GM10266 (cell line): ENCODE measurements around the gene BEND3.
A peak's percentile ranks its signal among the peaks of the same experiment; 100 is the strongest.
"Not testable (repeated sequence)": the region's sequence is repeated elsewhere in the genome, so short reads cannot be mapped to it uniquely, and the experiment has no call there.

Experiments used
- DNase-seq: peaks from one replicate; pipeline ENCODE4 v3.0.0; 2012; ENCODE audit errors: extremely low spot score
- TF ChIP-seq, protein P1 (sequence below): IDR thresholded peaks from 2 replicates; pipeline ENCODE4 v1.5.1; 2012; ENCODE audit warnings: mild to moderate bottlenecking, low read depth; ENCODE audit not compliant: control insufficient read depth, insufficient read depth; ENCODE audit errors: missing control alignments

Gene BEND3

DNA sequence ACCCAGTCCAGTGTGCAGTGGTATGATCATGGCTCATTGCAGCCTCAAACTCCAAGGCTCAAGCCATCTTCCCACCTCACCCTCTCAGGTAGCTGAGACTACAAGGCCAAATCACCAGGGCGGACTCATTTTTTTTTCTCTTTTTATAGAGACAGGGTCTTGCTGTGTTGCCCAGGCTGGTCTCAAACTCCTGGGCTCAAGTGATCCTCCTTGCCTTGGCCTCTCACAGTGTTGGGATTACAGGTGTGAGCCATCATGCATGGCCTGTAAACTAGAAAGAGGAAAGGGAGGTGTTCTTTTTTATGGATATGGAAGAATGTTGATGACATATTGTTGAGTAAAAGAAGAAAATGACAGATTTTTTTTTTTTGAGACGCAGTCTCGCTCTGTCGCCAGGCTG lies 5.1 kb upstream of the BEND3 start:
- TF ChIP-seq, protein P1, sequence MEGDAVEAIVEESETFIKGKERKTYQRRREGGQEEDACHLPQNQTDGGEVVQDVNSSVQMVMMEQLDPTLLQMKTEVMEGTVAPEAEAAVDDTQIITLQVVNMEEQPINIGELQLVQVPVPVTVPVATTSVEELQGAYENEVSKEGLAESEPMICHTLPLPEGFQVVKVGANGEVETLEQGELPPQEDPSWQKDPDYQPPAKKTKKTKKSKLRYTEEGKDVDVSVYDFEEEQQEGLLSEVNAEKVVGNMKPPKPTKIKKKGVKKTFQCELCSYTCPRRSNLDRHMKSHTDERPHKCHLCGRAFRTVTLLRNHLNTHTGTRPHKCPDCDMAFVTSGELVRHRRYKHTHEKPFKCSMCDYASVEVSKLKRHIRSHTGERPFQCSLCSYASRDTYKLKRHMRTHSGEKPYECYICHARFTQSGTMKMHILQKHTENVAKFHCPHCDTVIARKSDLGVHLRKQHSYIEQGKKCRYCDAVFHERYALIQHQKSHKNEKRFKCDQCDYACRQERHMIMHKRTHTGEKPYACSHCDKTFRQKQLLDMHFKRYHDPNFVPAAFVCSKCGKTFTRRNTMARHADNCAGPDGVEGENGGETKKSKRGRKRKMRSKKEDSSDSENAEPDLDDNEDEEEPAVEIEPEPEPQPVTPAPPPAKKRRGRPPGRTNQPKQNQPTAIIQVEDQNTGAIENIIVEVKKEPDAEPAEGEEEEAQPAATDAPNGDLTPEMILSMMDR = no peak
- no peak for DNase-seq

DNA sequence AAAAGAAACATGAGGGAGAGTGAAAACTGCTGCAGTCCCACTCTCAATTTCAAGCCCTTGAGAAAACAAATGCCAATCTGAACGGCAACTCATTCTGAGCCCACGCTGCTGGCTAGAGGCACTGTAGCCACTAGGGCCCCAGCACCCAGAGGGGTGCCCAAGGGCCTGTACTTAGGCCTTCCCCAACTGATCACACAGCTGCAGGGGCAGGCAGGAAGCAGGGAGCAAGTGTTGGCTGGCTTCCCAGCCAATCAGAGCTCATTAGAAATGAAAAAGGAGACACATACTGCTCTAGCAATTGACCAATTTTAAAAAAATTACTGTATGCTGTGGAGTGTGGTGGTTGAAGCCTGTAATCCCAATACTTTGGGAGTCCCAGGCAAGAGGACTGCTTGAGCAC lies 3.7 kb upstream of the BEND3 start:
- DNase-seq = no peak
- TF ChIP-seq, protein P1 = no peak

DNA sequence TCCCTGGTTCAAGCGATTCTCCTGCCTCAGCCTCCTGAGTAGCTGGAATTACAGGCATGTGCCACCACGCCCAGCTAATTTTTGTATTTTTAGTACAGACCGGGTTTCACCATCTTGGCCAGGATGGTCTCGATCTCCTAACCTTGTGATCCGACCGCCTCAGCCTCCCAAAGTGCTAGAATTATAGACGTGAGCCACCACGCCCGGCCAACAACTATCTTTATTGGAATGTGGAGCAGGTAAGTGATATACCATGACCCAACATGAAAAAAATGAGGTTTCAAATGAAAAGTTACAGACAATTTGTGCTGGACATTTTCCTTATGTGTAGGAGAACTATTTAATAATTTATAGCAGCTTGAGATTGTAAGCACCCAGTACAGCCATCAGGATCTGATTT lies 3.2 kb upstream of the BEND3 start:
- DNase-seq = not testable (repeated sequence)

DNA sequence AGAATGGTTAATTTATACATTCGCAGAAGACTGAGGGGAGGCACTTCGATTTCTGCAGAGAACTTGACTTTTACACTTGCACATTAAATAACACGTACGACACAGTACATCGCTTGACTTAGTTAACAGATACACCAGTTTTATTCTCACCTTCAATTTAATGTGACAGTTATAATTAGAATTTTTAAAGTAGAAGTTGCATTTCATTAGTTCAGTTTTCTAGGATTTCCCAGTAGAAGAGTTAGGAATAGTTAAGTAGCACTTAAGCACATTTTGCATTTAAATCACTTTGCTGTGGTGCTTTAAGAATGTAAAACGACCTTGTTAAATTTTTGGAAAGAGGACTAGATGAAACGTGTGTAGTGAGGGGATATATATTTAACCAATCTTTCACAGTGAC lies 1.6 kb upstream of the BEND3 start:
- DNase-seq = no peak
- TF ChIP-seq, protein P1 = no peak

DNA sequence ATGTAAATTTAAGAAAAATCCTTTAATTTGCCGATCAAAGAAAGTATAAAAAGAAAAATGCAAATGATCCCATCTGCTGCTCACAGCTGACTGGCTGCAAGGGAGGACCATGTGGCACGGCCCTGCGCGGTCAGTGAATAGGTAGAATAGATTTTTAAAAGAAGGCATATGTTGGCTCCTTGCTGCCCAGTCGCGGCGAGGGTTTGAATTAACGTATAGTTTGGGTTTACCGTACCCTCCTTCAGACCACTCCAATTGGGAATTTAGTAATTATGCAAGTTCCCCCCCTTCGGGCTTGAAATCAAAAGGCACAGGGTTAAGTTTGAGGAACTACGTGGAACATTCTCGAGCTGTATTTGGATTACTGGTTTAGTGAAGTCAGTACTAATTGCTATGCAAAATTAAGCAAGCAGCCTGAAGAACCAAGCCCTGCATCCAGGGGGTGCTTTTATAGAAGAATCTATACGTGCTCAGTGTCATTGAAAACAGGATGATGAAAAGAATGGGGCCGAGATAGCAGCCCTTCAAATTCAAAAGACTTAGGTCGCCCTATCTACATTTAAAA lies 1.1 kb upstream of the BEND3 start:
- peak; percentile 49 for DNase-seq
- TF ChIP-seq, protein P1 = no peak

DNA sequence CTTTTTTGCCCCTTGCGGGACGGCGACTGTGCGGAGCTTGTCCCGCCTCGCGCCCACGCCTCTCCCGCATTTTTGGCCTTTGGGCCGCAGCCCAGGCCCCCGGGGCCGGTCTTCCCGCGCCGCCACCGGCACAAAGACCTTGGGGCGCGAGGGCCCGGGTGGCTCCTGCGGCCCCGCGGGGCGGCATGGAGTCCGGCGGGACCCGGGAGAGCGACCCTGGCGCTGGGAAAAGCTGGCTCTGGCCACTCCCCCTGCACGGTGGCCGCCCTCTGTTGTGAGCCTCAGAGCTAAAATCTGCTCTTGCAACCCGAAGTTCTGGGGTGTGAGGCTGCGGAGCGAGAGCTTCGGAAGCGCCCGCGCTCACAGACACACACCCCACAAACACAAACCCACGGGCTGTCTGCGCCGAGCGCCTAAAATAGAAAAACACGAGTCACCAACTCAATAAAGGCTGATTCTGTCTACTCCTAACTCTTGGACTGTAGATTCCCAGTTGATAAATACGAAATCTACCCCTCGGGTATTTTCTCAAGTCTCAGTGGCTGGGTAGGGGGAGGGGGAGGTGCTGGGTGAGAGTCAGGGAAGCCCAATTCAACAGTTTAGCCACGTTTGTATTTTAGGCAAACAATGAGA lies 496 bp upstream of the BEND3 start:
- TF ChIP-seq, protein P1 = no peak
- DNase-seq = peak; percentile 61

DNA sequence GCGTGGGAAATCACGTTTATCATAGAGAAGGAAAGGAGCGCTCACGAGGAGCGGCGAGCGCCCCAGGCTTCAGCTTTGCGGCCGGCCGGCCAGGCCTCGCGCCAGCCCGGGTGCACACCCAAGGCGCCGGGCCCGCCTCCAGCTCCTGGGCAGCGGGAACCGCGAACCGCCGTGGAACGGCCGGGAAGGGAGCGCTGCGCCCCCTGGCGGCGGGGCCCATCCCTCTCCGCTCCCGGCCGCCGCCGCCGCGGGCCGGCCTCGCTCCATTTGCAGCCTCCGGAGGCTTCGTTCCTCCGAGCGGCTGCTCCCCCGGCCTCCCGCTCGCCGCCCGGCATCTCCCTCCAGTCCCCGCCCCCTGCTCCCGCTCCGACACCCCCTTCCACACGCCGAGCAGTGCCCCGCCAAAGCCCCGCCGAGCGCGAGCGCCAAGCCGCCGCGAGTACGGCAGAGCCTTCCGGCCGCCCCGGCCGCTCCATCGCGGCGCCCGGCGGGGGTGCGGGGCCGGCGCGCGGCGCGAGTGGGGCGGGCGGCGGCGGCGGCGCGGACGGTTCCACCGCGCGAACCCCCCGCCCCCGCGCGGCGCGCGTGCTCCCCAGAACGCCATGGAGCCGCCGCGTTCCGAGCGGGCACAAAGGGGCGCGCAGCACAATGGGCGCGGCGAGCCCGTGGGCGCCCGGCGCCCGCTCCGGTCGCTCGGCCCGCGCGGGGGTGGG lies 946 bp downstream of the BEND3 start:
- DNase-seq = peak; percentile 91
- TF ChIP-seq, protein P1 = peak; percentile 93
